NCI-H774 (cell line): Measurements from ENCODE around the gene DUSP15.
A peak's percentile ranks its signal among the peaks of the same experiment; 100 is the strongest.

Experiments used
- DNase-seq: peaks from one replicate; lab custom pipeline; 2025; lab: John Stamatoyannopoulos, UW

Gene DUSP15

DNA sequence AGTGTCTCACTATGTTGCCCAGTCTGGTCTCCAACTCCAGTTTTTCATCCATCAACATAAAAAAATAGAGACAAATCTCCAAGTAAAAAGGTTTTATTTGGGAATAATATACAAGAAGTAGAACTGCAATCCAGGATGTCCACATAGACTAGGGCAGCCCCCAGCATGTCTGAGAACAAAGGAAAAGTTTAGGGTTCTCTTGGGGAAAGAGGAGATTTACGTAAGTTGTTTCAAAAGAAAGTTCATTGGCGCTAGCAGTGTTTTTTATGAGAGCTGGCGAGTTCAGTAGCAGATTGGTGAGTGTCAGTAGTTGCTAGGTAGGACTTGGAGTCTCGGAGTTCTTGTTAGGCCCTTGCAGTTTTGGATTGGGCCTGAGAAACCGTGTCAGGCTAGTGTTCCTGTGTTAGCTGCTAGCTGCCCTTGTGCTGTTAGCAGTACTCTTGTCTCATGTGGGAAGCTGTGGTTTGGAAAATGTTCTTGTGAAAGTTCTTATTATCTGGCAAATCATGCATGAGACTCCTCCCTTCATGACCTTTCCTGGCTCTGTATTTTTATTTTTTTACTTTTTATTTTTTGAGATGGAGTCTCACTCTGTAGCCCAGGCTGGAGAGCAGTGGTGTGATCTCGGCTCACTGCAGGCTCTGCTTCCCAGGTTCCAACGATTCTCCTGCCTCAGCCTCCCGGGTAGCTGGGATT is 24.8 kb upstream of the DUSP15 start:
- DNase-seq, result no peak

DNA sequence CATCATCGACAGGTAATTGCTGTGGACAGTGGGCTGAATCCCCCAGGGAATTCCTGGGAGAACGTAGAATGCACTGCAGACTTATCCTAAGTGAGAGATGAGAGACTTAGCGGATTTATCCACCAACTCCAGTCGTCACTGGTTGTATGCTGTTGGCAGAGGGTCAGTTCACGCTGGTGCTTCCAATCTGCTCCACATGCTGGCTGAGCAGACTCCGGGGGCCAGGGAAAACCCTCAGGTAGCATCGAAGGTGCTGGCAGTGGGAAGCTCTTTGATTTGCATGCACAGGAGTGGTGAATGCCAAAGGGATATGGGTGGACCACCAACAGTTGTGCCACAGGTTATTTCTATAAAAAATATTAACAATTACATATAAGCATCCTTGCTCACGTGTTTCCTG is 20.3 kb upstream of the DUSP15 start:
- no peak for DNase-seq

DNA sequence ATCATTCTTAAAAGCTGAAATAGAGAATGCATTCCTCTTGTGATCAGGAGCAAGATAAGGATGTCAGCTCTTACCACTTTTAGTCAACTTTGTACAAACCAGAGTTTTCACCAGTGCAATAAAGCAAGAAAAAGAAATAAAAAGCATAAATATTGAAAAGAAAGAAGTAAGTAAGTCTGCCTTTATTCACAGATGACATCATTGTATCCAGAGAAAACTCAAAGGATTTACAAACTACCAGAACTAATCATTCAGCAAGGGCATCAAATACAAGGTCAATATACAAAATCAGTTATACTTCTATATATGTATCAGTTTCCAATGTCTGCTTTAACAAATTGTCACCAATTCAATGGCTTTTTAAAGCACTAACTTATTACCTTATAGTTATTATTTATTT is 13.5 kb upstream of the DUSP15 start:
- no peak for DNase-seq

DNA sequence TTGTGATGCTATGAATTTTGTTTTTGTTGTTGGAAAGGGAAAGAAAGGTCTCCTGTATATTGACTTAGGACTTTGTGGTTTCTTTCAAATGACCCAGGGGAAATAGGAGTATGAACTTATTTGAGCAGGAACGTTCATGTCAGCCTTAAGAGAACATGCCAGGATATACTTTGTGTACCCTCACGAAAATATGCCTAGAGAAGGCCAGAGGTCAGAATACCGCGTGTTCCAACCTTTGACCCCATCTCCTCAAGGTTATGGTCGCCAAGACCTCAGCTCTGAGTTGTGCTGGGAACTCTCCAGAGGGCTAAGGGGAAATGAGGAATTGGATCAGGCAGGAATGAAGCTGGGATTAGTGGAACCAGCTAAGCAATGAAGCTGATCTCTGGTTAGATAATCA is 11.6 kb upstream of the DUSP15 start:
- DNase-seq, result no peak

GRCh38 chr20:31879143-31879987 is 9.0 kb upstream of the DUSP15 start:
- peak; percentile 95 for DNase-seq

DNA sequence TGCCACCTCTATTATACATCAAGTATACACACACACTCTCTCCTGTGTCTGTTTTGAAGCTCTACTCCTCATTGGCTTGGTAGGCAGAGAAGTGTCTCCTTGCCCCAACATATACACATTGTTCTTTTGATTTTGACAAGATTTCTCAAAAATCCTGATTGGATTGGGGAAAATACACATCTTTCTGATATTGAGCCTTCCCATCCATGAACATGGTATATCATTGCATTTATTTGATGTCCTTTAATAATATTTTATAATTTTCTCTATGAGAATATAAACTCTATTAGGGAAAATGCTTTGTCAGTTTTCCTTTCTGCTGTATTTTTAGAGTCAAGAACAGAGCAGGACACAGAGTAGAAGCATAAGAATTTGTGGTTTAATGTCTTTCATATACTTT is 7.4 kb upstream of the DUSP15 start:
- no peak for DNase-seq

DNA sequence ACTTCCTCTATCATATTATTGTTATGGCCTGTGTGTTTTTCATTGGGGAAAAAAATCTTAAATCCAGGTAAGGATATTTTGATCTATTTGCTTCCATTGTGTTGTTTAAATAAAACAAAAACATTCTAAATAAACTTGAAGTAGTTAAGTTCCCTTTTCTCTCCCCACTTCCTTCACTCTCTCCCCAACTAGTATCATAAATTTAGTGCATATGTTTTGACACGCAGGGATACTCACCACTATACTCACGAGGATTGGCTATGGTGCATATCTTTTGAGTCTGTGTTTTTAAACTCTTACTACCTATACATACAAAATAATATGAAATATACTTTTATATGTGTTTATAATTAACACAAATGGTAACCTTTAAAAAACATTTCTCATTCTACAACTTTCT is 5.3 kb upstream of the DUSP15 start:
- DNase-seq, result no peak

DNA sequence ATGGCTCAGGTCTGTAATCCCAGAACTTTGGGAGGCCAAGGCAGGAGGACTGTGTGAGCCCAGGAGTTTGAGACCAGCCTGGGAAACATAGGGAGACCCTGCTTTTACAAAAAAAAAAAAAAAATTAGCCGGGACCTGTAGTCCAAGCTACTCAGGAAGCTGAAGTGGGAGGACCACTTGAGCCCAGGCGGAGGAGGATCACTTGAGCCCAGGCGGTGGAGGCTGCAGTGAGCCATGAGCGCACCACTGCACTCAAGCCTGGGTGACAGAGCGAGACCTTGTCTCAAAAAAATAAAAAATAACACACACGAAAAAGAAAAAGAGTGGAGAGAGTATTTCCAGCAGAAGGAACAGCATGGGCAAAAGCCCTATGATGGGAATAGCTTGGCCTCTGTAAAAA is 2.1 kb upstream of the DUSP15 start:
- no peak for DNase-seq

DNA sequence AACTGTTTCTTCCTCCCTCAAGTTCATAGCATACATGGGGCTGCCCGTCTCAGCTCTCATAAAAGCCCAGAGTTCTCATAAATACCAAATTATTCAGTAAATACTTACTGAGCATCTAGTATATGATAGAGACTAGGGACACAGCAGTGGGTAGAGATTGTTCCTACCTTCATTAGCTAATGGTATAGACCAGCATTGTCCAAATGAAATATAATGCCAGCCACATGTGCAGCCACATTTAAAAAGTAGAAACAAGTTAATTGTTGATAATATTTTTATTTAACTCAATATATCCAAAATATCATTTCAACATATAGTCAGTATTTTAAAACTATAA is 1.3 kb upstream of the DUSP15 start:
- no peak for DNase-seq

- no peak for DNase-seq
These were observed 645 bp upstream of the DUSP15 start for GRCh38 chr20:31870726-31871617.

DNA sequence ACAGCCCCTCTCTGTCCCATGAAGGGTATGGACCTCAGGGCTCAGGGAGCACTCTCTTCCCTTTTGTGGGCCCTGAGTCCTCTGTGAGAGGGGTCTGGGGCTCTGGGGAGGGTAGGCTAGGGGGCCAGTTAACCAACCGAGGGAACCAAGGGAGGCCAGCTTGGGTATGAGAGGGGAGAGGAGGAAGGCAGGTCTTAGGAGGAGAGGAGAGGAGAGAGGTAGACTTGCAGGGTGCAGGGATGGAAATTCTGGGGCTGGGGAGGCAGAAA is 720 bp downstream of the DUSP15 start:
- no peak for DNase-seq

GRCh38 chr20:31868853-31869672 is 1.3 kb downstream of the DUSP15 start:
- DNase-seq, result no peak

GRCh38 chr20:31866221-31866620 is 4.1 kb downstream of the DUSP15 start:
- DNase-seq, result no peak

GRCh38 chr20:31864521-31865400 is 5.6 kb downstream of the DUSP15 start:
- DNase-seq, result no peak

DNA sequence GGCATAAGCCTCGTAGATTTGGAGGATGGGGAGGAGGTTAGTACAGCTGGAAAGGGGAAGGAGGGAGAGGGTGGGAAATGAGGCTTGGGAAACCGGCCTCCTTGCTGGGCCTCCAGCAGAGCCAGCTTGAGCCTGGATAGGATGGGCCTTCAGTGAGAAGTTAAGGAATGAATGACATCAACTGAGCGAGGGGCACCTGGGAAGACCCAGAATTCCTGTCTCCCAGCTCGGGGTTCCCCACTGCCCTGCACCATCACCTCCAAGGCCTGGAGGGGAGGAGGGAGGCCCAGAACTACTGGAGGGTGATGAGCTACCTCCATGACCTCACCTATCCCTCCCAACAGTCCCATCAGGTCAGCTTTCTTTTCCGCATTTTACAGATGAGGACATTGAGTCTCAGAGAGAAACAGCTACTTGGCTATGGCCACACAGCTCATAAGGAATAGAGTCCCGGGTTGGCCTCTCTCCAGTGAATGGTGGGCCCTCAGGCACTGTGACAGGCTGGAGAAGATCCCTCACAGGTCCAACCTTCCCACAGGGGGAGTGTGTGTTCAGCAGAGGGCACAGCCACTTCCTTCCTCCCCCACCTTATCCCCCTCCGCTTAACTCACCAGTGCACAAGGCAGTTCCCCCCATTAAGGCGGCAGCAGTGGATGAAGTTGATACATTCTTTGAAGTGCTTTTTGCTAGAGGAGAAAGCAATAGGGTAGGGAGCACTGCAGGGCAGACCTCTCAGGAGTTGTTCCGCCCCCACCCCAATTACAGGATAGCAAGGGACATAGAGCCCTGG is 6.8 kb downstream of the DUSP15 start:
- no peak for DNase-seq

DNA sequence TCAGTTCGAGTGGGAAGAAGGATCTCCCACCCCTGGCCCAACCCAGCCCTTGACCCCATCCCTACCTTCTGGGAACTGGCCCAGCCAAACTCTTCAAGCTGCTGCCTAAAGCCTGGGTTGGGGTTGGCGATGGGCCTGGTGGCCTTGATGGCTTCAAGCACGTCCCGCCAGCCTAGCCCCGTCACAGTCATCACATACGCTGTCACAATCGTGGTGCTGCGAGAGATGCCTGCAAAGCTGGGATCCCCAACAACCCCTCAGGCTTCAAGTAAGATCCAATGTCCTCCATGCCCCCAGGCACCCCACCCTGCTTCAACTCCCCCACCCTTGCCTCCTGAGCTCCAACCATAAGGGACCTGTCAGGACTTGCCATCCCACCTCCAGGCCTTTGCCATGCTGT is 7.8 kb downstream of the DUSP15 start:
- no peak for DNase-seq

DNA sequence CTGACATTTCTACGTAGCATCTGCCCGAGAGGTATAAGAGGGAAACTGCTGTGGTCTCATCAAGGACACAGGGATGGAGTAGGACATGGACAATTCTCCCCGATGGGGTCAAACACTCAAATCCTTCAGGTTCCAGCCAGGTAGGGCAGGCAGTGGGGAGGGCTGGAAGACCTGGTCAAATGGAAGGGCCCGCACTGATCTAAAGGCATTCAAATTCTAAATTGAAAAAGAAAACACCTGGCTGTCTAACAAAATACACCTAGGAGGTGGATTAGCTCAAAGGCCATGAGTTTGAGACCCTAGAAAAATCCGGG is 8.2 kb downstream of the DUSP15 start:
- DNase-seq, result no peak

- DNase-seq, result peak; percentile 53
These were observed 8.8 kb downstream of the DUSP15 start for GRCh38 chr20:31861385-31862156.

- DNase-seq, result no peak
These were observed 9.3 kb downstream of the DUSP15 start for GRCh38 chr20:31861135-31861384.
